Cardiac septum (tissue), 1 donor: ENCODE results near the gene OSBPL3. TPM values are rescaled to one million over a fixed set of nuclear protein-coding genes. Genes with fewer than 3 reads are reported as not detected.
"Not testable (repeated sequence)": the region's sequence is repeated elsewhere in the genome, so short reads cannot be mapped to it uniquely, and the experiment has no call there.

Experiments
- DNase-seq: peaks from one replicate; pipeline ENCODE4 v3.0.0-alpha.2; 2020; ENCODE audit warnings: low spot score
- intact Hi-C: fragments of 100-400 bp; cut with DNase I; formaldehyde crosslinking; loops from one replicate; pipeline ENCODE4 v1.14.0; 2022
- total RNA-seq: library from RNA; stranded (reverse); fragmentation: NEBNext Ultra II Directional; extraction: Animal tissue kit (Norgen Biotek cat#: 25700); gene quantifications from one replicate; pipeline ENCODE4 v1.2.1, GENCODE V29; 2021
- donor health status: DM: no; HTN: no; CAD: no.

The OSBPL3 gene
- total RNA-seq, 1 donor from 2014 or later: 2.4 TPM

DNA sequence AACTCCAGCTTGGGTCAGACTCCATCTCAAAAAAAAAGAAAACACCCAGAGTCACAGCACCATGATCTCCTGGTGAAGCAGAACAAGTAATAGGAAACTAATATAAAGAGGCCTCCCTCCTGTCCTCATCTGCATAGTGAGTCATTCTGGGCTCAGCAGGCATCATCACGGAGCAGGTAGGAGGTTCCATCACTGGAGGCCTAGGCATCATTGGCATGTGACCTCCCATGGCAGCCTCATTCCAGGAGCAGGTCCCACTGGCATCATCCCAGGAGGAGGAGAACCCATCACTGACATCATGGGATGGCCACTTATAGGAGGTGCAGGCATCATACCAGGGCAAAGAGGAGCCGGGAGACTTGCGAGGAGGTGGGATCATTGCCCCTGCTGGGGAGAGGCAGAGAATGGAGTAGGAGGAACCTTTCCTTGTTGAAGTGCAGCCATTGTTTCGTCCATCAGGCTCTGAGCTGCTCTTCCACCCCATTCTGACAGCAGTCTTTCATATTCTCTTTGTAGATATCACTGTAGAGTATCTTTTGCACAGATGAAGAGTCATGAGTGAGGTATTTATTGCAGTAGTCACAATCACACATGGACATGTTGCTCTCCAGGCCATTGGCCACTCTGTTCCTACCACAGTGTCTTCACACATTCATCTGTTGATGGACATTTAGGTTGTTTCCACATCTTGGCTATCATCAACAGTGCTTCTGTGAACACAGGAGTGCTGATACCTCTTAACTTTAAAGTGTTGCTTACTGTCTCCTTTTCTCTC lies 73.8 kb downstream of the OSBPL3 start:
- DNase-seq: no peak
- intact Hi-C loops: no loop called here

DNA sequence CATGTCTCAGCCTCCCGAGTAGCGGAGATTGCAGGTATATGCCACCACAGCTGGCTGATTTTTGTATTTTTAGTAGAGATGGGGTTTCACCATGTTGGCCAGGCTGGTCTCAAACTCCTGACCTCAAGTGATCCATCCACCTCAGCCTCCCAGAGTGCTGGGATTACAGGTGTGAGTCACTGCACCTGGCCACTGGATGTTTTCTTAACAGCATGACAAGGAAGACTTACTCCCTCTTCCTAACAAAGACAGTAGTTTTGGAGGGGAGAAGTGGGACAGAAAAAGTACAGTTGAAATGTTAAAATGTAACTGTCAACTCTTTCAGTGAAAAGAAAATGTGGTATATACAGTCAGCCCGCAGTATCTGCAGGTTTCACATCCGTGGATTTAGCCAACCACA lies 76.0 kb downstream of the OSBPL3 start:
- not testable (repeated sequence) for DNase-seq
- intact Hi-C loops: loop anchor here (5.0 kb wide), 1 partner anchor 163 kb away; no protein-coding TSS in a partner anchor

GRCh38 chr7:24903559-24903958 lies 76.4 kb downstream of the OSBPL3 start:
- intact Hi-C loops: loop anchor here (5.0 kb wide), 1 partner anchor 164 kb away; no protein-coding TSS in a partner anchor
- no peak for DNase-seq

- intact Hi-C loops: loop anchor here (5.0 kb wide), 1 partner anchor 164 kb away; no protein-coding TSS in a partner anchor
Observed at GRCh38 chr7:24902931-24903330, 77.0 kb downstream of the OSBPL3 start.

DNA sequence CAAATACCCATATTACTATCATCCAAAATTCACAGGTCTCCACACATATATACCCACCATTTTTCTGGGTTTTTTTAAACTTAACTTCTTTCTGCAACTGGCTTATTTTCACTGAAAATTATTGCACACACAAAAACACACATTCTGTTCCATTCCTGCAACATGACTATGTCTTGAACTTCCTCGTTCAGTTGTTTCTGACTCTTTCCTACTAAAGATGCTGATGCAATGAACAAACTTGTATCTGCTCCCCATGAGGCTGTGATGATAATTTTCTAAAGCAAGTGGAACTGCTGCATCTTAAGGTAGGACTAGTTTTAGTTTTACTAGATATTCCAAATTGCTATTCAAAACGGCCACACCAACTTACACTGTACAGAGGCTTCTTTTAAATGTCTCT lies 77.7 kb downstream of the OSBPL3 start:
- DNase-seq: no peak
- intact Hi-C loops: loop anchor here (5.0 kb wide), 1 partner anchor 165 kb away; no protein-coding TSS in a partner anchor

More at GRCh38 chr7:24902931-24903330, 77.0 kb downstream of the OSBPL3 start:
- DNase-seq: no peak

DNA sequence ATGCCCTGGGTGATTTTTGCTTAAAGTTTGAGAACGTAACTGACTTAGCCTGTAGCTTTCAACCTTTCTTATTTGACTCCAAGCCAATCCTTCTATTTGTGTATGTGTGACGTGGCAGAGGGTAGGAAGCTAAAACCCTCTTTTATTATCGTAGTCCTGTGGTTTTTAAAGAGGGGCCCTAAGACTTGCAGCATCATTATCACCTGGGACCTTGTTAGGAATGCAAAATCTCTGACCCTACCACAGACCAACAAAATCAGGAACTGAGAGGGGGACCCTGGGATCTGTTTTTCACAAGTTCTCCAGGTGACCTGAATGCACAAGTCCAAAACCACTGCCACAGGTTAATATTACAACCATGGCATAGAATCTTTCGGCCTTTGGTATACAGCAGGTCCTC lies 80.1 kb downstream of the OSBPL3 start:
- DNase-seq: no peak
- intact Hi-C loops: loop anchor here (5.0 kb wide), 1 partner anchor 167 kb away; no protein-coding TSS in a partner anchor

DNA sequence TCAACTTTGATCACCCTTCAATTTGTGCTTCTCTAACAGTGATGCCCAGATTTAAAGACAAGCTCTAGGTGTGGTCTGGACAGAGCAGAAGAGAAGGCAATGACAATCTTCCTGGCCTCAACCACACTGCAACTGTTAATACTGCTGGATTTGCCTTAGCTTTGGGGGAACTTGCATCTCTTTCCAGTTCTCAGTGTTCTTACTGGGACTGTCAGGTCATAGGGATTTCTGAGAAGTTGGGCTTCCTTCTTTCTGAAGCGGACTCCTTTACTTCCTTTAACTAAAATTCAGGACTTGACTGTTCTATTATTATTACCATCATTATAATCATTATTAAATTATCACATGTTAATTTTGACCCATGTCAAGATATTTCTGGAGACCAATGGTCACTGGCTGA lies 80.8 kb downstream of the OSBPL3 start:
- intact Hi-C loops: no loop called here
- DNase-seq: no peak

GRCh38 chr7:24898691-24899090 lies 81.3 kb downstream of the OSBPL3 start:
- intact Hi-C loops: no loop called here
- no peak for DNase-seq

- no peak for DNase-seq
- intact Hi-C loops: no loop called here
Observed at GRCh38 chr7:24896031-24896501, 83.9 kb downstream of the OSBPL3 start.

DNA sequence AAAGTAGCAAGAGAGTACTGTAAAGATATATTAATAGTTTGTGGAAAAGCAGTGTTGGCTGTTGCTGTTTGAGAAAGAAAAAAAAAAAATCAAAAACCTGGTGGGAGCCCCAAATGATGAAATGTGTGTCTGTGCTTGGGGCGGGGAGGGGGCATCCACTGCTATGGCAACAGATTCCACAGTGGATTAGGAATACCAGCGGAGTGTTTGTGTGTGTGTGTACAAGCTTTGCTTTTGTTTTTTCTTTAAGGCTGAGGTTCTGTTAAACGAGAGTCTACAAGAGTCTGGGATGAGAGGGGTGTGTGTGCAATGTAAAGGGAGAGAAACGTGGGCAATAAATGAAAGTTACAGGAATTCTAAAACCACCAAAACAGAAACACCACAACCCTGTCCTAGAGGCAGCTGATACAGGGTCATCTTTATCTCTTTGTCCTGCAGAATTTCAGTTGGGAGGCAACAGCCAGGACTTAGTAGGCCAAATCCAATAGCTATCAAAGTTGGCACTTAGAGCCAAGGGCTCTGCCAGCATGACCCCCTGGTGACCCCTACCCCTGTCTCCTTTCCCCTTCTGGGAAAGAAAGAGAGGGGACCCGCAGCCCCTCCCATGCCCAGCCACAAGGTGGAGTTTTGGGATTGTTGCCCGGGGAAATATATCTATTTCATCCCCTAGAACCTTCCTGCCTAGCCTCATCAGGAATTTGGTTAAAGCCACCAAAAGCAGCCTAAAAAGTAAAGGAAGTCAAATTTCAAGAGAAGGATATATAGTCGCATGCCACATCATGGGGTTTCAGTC lies 85.4 kb downstream of the OSBPL3 start:
- no peak for DNase-seq

GRCh38 chr7:24891311-24891735 lies 88.7 kb downstream of the OSBPL3 start:
- intact Hi-C loops: no loop called here
- no peak for DNase-seq

More for the DNA sequence above, 85.4 kb downstream of the OSBPL3 start:
- intact Hi-C loops: no loop called here

GRCh38 chr7:24889611-24890010 lies 90.4 kb downstream of the OSBPL3 start:
- DNase-seq: no peak
- intact Hi-C loops: no loop called here

DNA sequence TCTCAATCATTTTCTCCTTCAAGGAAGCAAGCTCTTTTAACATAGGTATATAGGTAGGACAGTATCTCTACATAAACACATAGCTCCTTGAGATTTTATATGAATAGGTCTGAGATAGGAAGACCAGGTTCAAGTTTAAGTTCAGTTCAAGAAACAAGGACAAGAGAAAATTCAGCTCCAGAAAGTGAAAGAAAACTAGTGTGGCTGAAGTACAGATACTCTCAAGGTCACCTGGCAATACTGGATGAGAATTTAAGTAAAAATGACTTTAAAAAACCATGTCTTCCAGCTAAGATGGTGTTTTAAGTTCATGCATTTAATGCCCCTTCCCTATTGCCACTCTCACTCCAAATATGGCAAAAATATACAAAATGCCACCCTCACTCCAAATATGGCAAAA lies 91.3 kb downstream of the OSBPL3 start:
- intact Hi-C loops: no loop called here
- DNase-seq: no peak

GRCh38 chr7:24885716-24886115 lies 94.3 kb downstream of the OSBPL3 start:
- intact Hi-C loops: no loop called here
- DNase-seq: no peak

DNA sequence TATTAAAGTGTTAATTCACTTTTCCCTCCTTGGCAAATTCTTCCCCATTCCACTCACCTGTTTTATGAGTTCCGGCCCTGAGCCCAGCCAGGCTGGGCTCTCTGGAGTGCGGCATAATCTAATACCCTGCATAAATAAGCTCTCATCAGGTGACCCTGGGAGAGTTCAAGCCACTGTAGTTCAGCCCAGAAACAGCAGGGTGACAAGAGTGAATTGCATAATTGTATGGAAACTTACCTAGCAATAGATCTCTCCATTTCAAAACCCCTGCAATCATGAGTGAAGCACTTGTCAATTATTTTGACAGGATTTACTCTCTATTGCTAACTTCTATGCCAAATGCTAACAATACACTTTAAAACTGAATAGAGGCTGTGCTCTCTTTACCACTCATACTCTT lies 94.7 kb downstream of the OSBPL3 start:
- intact Hi-C loops: no loop called here
- no peak for DNase-seq

DNA sequence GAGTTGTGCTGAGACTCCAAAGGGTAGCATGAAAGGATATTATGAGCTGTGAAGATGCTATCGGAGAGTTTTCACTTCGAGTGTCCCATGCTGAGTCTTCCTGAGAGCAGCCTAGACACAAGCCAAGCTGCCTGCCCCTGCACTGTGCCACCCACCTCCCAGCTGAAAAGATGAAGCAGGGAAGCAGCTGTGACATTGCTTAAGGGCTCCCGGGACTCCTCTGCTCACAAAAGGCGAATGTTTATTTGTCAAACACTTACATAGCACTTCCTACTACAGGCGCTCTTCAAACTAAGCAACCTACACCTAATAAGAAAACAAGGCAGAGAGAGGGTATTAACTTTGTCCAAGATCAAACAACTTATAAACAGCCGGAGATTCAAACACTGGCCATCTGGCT lies 95.6 kb downstream of the OSBPL3 start:
- no peak for DNase-seq
- intact Hi-C loops: no loop called here

DNA sequence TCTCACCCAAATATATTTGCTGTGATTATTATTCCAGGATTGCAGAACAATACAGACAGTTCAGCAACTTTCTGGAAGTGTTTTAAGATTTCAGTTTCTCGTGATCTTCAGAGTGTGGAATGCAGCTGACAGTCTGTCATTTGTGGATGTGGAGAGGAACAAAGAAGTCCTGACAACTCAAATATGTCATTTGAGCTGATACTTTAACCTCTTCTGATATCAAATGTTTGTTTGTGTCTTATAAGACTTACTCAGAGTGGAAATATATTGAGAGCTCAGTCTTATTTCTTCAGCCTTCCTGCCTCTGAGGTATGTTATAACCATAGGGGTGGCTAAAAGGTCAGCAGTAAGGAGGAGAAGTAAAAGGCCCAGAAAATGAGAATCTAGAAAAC lies 96.4 kb downstream of the OSBPL3 start:
- no peak for DNase-seq
- intact Hi-C loops: no loop called here

GRCh38 chr7:24882989-24883621 lies 96.9 kb downstream of the OSBPL3 start:
- no peak for DNase-seq
- intact Hi-C loops: no loop called here

DNA sequence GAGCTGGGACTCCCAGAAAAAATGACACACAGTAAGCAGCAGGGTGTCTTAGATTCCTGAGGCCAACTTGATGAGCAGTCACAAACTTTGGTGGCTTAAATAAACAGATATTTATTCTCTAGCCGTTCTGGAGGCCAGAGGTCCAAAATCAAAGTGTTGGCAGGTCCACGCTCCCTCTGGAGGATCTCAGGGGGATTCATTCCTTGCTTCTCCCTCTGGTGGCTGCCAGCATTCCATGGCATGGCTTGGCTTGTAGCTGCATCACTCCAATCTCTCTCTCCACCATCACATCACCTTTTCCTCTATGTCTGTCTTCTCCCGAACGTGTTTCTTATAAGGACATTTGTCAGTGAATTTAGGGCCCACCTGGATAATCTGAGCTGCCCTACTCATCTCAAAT lies 98.4 kb downstream of the OSBPL3 start:
- DNase-seq: no peak
- intact Hi-C loops: no loop called here

GRCh38 chr7:24880886-24881285 lies 99.1 kb downstream of the OSBPL3 start:
- no peak for DNase-seq
- intact Hi-C loops: no loop called here
